GM19324 (cell line): ENCODE data around the gene RNF111.
"Not testable (repeated sequence)": the region's sequence is repeated elsewhere in the genome, so short reads cannot be mapped to it uniquely, and the experiment has no call there.

Source experiments
- ATAC-seq: cut with Tn5 transposase; IDR thresholded peaks from one replicate; pipeline ENCODE4 v1.9.1; 2021; ENCODE audit warnings: mild to moderate bottlenecking, moderate library complexity; ENCODE audit not compliant: unreplicated experiment, low FRiP score

Gene RNF111

DNA sequence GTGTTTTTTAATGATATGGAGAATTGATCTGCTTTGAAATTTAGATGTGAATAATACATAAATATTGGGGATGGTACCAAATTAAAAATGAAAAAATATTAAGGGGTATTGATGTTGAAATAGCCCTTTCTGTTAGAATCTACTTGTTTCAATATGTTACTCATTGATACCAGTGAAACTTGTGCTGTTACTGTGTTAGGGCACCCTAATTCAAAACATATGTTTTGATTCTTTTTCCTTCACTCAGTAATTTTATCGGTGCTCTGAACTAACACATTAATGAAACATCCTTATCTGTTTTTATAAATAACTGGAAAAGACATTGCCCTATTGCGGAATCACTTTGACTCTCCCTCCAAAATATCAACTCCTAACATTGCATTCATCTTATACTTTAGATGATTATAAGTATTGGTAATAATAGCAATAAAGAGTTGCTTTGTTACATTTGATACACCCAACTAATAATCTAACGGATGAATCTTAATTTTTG lies 65.5 kb downstream of the RNF111 start:
- ATAC-seq: no peak

DNA sequence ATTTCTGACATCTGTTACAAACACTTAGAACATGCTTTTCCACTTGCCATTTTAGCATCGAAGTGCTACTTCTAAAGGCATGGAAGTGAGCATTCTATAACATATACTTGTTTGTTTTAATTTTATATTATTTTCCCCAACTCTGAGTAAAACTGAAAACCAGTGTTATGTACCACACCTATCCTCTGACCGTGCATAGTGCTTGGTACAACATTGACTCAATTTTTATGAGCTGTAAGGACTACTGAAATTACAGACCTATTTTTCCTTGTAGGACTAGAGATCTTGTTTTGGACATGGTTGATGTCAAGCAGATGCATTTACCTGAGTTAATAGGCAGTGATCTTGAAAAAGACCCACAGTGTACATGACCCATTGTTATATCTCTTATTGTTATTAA lies 66.0 kb downstream of the RNF111 start:
- no peak for ATAC-seq

DNA sequence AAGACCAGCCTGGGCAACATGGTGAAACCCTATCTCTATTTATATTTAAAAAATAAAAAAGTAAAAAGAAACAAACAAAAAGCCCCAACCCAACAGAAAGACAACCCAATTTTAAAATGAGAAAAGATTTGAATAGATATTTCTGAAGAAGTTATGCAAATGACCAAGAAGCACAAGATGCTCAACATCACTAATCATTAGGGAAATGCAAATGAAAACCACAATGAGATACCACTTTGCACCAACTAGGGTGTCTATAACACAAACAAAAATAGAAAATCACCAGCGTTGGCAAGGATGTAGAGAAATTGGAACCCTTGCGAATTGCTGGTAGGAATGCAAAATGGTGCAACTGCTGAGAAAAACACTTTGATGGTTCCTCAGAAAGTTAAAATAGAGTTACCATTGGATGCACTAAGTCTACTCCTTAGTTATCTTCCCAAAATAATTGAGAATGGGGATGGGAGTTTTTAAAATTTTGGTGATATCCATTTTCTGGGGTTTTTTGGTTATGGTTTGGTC lies 71.7 kb downstream of the RNF111 start:
- ATAC-seq: no peak

DNA sequence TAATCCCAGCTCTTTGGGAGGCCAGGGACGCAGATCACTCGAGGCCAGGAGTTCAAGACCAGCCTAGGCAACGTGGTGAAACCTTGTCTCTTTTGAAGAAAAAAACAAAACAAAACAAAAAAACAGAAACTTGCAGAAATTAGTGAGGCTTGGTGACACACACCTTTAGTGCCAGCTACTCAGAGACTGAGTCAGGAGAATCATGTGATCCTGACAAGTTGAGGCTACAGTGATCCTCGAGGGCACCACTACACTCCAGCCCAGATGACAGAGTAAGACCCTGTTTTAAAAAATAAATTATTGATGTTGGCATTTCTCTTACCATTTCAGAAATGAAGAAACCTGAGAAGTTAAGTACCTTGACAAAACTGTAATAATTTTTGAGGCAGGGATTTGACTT lies 72.9 kb downstream of the RNF111 start:
- no peak for ATAC-seq

DNA sequence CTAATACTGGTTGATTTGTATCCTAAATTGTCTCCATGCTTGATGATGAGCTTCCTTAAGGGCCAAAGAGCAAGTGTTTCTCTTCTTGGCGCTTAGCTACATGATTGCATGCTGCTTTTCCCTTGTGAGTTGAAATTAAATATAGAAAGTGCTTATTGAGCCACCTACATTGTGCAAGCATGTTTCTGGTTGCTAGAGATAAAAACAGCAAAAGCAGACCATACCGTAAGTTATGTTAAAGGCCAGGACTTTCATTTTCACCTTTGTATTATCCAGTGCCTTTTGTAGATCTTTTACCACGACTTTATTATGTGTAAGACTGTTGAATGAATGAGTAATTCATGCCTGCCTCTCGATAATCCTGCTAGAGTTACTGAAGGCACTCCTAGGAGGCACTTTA lies 75.6 kb downstream of the RNF111 start:
- no peak for ATAC-seq

DNA sequence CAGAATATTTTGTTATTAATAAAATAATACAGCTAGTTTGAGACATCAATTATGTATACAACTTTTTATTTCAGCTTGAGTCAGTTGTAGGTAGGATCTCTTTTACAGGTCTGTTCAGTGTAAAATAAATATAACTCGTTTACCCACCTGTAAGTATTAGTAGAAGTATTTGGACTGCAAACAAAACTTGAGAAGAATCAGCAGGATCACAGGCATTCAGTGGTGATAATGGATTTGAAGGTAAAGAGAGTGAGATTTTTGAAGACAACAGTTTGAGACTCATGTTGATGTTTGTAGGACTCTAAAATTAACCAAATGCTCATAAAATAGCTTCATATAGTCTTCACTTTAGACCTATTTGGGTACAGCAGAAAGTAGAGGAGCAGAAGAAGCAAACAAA lies 82.0 kb downstream of the RNF111 start:
- no peak for ATAC-seq

DNA sequence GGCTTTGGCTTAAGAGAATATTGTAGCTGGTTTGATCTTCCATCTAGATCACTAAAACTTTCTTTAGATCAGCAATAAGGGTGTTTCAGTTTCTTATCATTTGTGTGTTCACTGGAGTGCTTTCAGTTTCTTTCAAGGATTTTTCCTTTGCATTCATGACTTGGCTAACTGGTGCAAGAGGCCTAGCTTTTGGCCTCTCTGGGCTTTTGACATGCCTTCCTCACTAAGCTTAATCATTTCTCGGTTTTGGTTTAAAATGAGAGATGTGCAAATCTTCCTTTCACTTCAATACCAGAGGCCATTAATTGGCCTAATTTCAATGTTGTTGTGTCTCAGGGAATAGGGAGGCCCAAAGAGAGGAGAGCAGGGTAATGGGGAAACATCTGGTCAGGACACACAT lies 87.1 kb downstream of the RNF111 start:
- no peak for ATAC-seq

DNA sequence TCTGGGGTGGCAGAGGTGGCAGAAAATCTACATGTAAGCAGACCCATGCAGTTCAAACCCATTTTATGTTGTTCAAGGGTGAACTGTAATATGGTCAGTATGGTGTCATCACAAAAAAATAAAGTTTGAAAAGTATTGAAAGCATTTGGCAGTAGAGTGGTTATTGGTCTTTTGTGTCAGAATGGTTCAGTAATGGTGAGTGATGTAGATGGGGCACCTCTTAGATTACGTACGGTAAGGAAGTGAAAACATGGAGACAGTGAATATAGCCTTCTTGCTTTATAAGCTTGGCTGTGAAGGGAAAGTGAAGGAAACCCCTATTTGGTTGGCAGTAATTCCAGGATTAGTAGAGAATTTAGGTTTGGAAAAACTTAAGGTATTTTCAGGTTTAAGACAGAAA lies 100.3 kb downstream of the RNF111 start:
- no peak for ATAC-seq

DNA sequence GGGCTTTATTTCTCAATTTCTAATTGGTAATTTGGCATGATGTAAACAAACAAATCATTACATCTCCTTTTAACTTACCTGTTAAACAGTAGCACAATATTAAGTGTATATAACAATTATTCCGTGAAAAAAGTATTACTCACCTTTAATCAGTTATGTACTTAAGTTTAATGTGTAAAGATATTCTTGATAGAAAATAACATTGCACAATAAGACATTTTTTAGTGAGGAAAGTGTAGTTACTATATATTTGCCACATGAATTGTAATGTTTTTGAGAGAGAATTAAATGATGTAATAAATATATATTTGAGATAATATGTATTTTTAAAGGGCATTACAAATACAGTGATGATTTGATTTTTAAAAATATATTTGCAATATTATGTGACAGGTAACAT lies 106.6 kb downstream of the RNF111 start:
- ATAC-seq: no peak

DNA sequence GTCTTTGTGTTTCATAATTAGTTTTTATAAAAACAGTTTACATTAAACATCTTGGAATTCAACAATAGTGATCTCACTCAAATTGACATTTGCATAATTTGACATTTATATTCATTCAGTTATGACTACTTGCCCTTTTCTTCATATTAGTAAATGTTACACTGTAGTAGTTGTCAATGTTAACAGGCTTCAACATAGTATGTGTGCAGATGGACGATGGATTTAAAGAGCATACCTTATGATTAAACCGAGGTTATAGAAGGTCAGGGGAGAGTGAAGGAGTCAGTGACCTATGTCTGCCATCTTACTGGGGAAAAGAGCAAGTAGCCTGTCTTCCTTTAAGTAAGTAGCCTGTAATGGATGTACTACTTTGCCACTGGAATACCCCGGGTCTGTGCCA lies 109.0 kb downstream of the RNF111 start:
- no peak for ATAC-seq

DNA sequence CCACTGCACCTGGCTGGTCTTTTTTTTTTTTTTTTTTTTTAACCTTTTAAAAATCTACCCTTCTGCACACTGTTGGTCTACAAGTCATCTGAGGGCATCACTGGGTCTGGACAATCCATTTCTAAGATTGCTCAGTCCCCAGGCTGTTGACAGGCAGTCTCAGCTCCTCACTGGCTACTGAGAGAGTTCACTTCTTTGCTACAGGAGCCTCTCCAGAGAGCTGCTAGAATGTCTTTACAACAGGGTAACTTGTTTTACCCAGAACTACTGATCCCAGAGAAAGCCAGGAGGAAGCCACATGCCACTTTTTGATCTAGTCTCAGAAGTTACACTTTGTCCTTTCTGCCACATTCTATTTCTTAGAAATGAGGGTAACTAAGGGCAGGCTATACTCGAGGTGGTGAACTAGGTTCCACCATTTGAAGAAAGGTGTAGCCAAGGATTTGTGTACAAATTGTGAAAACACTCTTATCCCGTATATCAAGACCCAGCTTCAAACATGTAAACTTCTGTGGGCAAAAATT lies 111.8 kb downstream of the RNF111 start:
- ATAC-seq: no peak

DNA sequence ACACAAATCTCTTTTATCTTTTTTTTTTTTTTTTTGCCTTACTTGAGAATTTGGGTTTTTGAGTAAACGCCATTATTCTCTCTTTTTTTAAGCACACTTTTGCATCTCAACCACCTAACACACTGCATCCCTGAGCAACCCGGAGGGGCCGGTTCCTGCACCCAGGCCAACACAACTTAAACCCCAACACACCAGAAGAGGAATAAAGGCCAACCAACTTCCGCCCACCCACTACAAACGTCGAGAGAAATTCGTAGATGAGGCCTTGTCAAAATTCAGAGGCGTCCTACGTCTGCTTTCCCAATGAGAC lies 117.1 kb downstream of the RNF111 start:
- peak; percentile 33 for ATAC-seq

DNA sequence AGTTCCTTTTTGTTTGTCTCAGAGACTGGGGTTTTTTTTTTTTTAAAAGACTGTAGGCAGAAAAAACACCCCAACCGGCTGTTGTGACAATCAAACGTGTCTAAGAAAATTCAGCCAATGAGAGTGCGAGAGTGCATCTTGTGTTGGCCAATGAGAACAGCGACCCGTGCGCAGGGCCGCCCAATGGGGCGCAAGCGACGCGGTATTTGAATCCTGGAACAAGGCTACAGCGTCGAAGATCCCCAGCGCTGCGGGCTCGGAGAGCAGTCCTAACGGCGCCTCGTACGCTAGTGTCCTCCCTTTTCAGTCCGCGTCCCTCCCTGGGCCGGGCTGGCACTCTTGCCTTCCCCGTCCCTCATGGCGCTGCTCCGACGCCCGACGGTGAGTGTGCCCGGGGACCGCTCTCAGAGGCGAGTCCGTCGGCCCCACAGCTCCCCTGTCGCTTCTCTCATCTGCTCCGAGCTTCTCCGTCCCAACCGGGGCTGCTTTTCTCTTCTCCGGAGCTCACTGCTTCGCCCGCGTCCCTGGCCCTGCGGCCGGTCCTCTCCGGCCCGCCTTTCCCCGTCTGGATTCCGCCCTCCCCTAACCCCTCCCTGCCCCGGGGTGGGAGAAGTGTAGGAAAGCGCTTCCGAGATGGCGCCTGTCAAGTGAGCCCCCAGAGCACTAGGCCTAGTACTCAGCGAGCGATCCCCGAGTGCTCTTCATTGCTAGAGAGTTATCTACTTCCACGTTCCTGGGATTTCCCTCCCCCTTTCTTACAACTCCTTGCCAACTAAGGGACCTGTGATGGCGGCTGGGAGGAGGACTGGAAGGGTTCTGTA lies 117.7 kb downstream of the RNF111 start, which contains the start of gene CCNB2:
TSS of gene CCNB2 (plus strand) at position 235 of the 821 bp plus-strand sequence. CDS start at position 358, 123 bp downstream.
- ATAC-seq: peak; percentile 96

DNA sequence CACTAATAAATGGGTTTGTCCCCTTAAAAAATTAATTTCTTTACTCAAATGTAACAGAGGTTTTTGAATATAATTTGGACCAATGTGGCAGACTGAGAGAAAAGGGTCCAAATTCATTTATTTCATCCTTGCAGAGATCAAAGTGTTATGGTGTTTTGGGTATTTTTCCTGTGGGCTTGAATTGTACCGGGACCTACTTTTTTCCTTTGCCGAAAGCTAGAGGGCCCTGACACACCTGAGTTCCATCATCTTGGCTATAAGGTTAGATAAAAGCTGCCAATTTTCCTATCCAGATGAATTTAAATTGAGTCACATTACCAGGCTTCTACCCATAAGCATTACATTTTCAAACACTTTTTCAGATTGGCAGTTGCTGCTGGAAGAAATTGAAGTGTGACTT lies 118.4 kb downstream of the RNF111 start:
- no peak for ATAC-seq

DNA sequence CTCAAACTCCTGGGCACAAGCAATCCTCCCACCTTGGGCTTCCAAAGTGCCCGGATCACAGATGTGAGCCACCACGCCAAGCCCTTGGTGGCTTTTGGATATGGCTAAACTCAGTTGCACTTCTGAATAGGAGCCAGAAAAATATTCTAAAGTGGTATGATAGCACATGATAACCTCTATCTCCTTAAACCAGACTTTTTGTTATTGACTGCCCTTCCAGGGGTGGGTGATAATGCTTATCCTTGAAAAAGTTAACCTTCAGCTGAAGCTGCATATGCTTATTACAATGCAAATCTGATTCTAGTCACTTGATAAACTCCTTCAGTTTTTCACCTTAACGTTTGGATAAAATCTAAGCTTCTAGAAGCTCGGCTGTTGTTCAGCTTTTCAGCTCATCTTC lies 123.8 kb downstream of the RNF111 start:
- no peak for ATAC-seq

DNA sequence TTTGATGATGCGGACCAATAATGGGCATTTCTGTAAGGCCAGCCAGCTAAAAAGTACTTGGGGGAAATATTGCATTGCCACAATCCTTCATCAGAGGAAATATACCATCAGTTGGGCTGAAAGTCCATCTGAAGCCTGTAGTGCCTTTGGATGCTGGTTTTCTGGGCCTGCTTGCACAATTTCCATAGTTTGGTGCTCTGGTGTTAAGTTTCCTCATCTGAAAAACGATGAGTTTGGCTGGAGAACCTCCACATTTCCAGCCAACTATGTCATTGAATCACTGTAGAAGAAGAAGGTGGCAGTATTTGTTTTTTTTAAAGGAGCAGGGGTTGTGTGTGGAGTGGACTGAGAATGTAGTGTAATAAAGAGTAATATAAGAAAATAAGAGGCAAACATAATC lies 127.6 kb downstream of the RNF111 start:
- ATAC-seq: no peak

DNA sequence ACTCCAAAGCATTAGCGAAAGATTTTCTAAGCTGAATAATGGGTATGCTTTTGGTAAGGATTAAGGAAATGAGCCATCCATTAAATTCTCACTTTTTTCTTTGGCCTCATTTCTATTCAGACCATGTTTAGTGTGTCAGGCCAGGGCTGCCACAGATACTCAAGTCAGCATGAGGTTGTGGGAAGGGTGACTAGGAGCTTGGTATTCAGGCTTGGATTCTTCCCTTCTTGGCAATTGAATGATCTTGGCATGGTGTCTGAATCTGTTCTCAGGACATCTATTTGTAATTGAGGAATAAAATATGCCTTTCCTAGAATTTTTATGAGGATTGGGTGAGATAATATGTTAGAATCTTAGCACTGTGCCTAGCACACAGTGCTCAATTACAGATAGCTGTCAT lies 128.7 kb downstream of the RNF111 start:
- no peak for ATAC-seq

DNA sequence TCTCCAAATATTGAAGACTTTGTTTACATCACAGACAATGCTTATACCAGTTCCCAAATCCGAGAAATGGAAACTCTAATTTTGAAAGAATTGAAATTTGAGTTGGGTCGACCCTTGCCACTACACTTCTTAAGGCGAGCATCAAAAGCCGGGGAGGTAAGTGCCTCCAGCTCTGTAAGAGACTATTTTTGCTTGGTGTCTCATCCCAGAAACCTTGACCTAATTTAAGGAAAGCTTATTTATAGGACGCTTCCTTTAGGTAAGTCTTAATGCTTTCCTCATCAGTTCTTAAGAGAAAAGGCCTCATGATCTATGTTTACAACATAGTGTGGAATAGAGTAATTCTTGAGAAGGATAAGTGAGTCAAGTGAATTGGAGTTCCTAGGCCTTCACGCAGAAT lies 129.3 kb downstream of the RNF111 start:
- no peak for ATAC-seq

DNA sequence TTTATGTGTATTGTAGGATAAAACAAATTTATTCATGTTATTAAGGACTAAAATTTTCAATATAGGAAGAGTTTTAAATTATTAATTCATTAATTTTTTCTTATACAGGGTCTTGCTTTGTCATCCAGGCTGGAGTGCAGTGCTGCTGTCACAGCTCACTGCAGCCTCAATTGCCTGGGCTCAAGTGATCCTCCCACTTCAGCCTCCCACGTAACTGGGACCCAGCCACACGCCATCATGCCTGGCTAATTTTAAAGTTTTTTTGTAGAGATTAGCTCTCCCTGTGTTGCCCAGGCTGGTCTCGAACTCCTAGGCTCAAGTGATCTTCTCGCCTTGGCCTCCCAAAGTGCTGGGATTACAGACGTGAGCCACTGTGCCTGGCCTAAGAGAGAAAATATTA lies 132.2 kb downstream of the RNF111 start:
- ATAC-seq: no peak

DNA sequence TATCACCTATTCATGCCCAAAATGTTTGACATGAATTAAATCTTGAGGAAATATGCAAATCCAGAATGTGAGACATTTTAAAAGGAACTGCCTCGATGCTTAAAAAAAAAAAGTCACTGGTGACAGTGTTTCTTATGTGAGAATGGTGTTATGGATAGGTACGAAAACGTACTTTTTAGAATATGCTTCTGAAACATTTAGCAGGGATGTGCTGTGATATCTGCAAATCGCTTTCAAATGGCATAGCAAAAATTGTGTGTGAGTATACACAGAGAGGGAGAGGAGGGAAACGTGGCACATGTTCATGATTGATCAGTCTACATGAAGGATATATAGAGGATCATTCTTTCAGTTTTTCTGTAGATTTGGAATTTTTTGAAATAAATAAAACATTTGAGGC lies 133.5 kb downstream of the RNF111 start:
- ATAC-seq: no peak

DNA sequence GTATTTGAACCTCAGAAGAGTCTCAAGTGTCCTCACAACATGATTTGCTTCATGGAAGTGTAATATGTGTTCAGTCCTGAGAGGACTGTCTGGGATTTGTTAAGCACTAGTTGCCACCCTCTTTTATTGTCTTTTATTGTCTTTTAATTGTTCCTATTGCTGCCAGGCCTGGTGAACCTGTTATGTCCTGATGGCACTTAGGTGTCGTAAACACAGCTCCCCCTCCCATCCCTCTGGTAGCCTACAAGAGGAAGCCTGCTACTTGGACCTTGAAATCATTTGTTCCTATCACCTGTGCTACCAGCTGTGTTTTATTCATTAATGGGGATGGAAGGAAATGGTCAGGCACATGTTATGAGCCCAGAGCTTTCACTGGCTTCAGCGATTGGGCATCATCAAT lies 136.8 kb downstream of the RNF111 start:
- ATAC-seq: no peak

DNA sequence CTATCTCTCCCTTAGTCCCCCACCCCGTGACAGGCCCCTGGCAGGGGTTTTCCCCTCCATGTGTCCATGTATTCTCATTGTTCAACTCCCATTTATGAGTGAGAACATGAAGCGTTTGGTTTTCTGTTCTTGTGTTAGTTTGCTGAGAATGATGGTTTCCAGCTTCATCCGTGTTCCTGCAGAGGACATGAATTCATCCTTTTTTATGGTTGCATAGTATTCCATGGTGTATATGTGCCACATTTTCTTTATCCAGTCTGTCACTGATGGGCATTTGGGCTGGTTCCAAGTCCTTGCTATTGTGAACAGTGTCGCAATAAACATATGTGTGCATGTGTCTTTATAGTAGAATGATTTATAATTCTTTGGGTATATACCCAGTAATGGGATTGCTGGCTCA lies 138.2 kb downstream of the RNF111 start:
- not testable (repeated sequence) for ATAC-seq
